Measurements from ENCODE around the gene RAP1A.
"Not testable (repeated sequence)": the region's sequence is repeated elsewhere in the genome, so short reads cannot be mapped to it uniquely, and the experiment has no call there.

RAP1A gene

GRCh38 chr1:111631502-111631901 is 11.9 kb downstream of the RAP1A start:
- Mint-ChIP-seq H3K4me3 (no peak overlapping the region), H3K4me1 (peaks cover 79% of the 10 kb centered on the region), H3K9me3 (no peaks in the 10 kb centered on the region), H3K36me3 (peaks cover 50% of the 10 kb centered on the region), H3K27ac (no peak overlapping the region), H3K27me3 (no peaks in the 10 kb centered on the region)
- ATAC-seq = no peak

DNA sequence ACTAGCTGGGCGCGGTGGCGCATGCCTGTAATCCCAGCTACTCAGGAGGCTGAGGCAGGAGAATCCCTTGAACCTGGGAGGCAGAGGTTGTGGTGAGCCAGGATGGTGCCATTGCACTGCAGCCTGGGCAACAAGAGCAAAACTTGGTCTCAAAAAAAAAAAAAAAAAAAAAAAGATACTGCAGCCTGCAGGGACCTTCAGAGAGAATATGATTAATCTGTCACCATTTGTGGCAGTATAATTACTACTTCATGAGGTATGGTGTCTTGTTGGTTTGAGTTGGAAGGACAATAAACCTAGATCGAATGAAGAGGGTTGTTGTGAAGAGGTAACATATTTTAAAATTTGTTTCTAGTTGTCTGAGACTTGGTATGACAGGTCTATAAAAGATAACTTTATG is 13.2 kb downstream of the RAP1A start:
- H3K27me3 Mint-ChIP-seq, H3K4me3 Mint-ChIP-seq, ATAC-seq, H3K9me3 Mint-ChIP-seq: not testable (repeated sequence)
- peak overlapping the region; percentile 16 for H3K27ac Mint-ChIP-seq
- H3K4me1 Mint-ChIP-seq = peaks cover 73% of the 10 kb centered on the region
- peaks cover 51% of the 10 kb centered on the region for H3K36me3 Mint-ChIP-seq

DNA sequence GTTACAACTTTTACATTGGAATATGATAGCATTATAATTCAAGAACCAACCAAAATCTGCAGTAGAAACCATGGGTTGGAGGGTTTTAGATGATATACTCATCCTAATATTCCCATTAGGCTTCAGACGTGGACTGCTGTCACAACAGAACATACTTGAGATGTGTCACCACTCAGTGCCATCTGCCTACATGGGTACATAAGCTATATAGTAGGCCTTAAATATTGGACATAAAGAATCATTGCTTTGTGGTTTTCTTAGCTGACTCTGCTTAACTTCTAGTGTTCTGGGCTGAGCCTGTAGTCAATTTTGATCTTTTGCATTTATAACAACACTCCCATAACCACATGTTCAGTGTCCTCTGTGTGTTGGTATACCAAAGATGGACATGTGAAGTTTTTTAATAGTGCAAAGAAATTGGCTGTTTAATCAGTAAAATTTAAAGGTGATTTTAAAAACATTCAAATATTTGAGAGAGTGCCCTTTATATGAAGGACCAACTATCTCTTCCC is 14.2 kb downstream of the RAP1A start:
- Mint-ChIP-seq H3K27ac (peak overlapping the region; percentile 16), H3K4me3 (no peak overlapping the region), H3K9me3 (no peaks in the 10 kb centered on the region), H3K27me3 (no peaks in the 10 kb centered on the region), H3K36me3 (peaks cover 44% of the 10 kb centered on the region), H3K4me1 (peaks cover 73% of the 10 kb centered on the region)
- ATAC-seq = no peak

- Mint-ChIP-seq H3K4me1 (peaks cover 64% of the 10 kb centered on the region), H3K9me3 (no peaks in the 10 kb centered on the region), H3K4me3 (no peak overlapping the region), H3K27ac (peak overlapping the region; percentile 35), H3K36me3 (peaks cover 39% of the 10 kb centered on the region), H3K27me3 (no peaks in the 10 kb centered on the region)
- no peak for ATAC-seq
These were observed 15.9 kb downstream of the RAP1A start for GRCh38 chr1:111635324-111636009.

GRCh38 chr1:111638320-111638719 is 18.7 kb downstream of the RAP1A start:
- Mint-ChIP-seq H3K9me3 (no peaks in the 10 kb centered on the region), H3K27ac (no peak overlapping the region), H3K27me3 (no peaks in the 10 kb centered on the region), H3K36me3 (peaks cover 18% of the 10 kb centered on the region), H3K4me3 (peak overlapping the region; percentile 11), H3K4me1 (peaks cover 45% of the 10 kb centered on the region)
- no peak for ATAC-seq

- peaks cover 51% of the 10 kb centered on the region for H3K4me1 Mint-ChIP-seq
- H3K4me3 Mint-ChIP-seq = no peak overlapping the region
- no peak for ATAC-seq
- peaks cover 28% of the 10 kb centered on the region for H3K36me3 Mint-ChIP-seq
- no peaks in the 10 kb centered on the region for H3K9me3 Mint-ChIP-seq
- no peaks in the 10 kb centered on the region for H3K27me3 Mint-ChIP-seq
- no peak overlapping the region for H3K27ac Mint-ChIP-seq
These were observed 20.1 kb downstream of the RAP1A start for GRCh38 chr1:111639602-111640198.

- Mint-ChIP-seq H3K27me3 (no peaks in the 10 kb centered on the region), H3K9me3 (no peaks in the 10 kb centered on the region), H3K4me3 (no peak overlapping the region), H3K27ac (no peak overlapping the region), H3K36me3 (peaks cover 38% of the 10 kb centered on the region), H3K4me1 (peaks cover 62% of the 10 kb centered on the region)
- ATAC-seq = no peak
These were observed 23.5 kb downstream of the RAP1A start for GRCh38 chr1:111643097-111643496.

GRCh38 chr1:111643696-111644095 is 24.1 kb downstream of the RAP1A start:
- no peak for ATAC-seq
- H3K36me3 Mint-ChIP-seq = peaks cover 44% of the 10 kb centered on the region
- no peak overlapping the region for H3K27ac Mint-ChIP-seq
- no peak overlapping the region for H3K4me3 Mint-ChIP-seq
- peaks cover 62% of the 10 kb centered on the region for H3K4me1 Mint-ChIP-seq
- H3K27me3 Mint-ChIP-seq = no peaks in the 10 kb centered on the region
- H3K9me3 Mint-ChIP-seq = no peaks in the 10 kb centered on the region

GRCh38 chr1:111644506-111644905 is 24.9 kb downstream of the RAP1A start:
- ATAC-seq = no peak
- no peak overlapping the region for H3K4me3 Mint-ChIP-seq
- peak overlapping the region; percentile 36 for H3K27ac Mint-ChIP-seq
- H3K9me3 Mint-ChIP-seq = no peaks in the 10 kb centered on the region
- H3K4me1 Mint-ChIP-seq = peaks cover 63% of the 10 kb centered on the region
- no peaks in the 10 kb centered on the region for H3K27me3 Mint-ChIP-seq
- peaks cover 50% of the 10 kb centered on the region for H3K36me3 Mint-ChIP-seq

DNA sequence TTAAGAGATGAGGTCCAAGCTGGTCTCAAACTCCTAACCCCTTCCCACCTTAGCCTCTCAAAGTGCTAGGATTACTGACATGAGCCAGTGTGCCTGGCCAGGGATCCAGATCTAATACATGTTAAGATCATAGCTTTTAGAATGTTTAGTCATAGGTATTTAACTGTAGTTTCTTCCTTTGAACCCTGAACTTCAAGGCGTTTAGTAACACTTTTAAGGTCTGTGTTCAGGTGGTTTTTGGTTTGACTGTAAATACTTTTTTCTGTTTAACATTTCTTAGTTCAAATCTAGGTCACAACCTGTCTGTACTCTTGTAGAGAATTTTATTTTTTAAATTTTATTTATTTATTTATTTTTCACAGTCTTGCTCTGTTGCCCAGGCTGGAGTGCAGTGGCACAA is 28.1 kb downstream of the RAP1A start:
- no peaks in the 10 kb centered on the region for H3K27me3 Mint-ChIP-seq
- no peaks in the 10 kb centered on the region for H3K9me3 Mint-ChIP-seq
- H3K36me3 Mint-ChIP-seq = peaks cover 60% of the 10 kb centered on the region
- no peak overlapping the region for H3K4me3 Mint-ChIP-seq
- H3K4me1 Mint-ChIP-seq = peaks cover 67% of the 10 kb centered on the region
- no peak for ATAC-seq
- peak overlapping the region; percentile 28 for H3K27ac Mint-ChIP-seq

GRCh38 chr1:111648806-111649205 is 29.2 kb downstream of the RAP1A start:
- Mint-ChIP-seq H3K27me3 (no peaks in the 10 kb centered on the region), H3K4me3 (no peak overlapping the region), H3K9me3 (no peaks in the 10 kb centered on the region), H3K27ac (peak overlapping the region; percentile 28), H3K36me3 (peaks cover 66% of the 10 kb centered on the region), H3K4me1 (peaks cover 72% of the 10 kb centered on the region)
- ATAC-seq = no peak

DNA sequence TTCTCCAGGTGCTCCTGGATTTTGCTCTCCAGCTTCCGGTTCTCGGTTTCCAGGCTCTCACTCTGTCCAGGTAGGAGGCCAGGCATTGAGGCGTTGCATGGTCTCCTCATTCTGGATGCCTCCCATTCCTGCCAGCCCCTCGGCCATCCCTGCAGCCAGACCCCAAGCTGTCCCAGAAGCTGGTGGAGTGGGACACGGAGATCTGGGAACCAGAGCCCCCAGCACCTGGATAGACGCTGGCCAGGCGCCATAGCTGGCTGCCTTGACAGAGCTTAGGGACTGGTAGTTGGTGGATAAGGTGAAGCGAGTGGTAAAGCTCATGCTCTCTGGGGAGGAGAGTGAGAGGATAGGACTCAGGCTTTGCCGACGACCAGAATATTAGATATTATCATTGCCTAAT is 29.6 kb downstream of the RAP1A start:
- peak overlapping the region; percentile 28 for H3K27ac Mint-ChIP-seq
- no peaks in the 10 kb centered on the region for H3K27me3 Mint-ChIP-seq
- H3K9me3 Mint-ChIP-seq = no peaks in the 10 kb centered on the region
- no peak for ATAC-seq
- peaks cover 63% of the 10 kb centered on the region for H3K36me3 Mint-ChIP-seq
- peaks cover 73% of the 10 kb centered on the region for H3K4me1 Mint-ChIP-seq
- H3K4me3 Mint-ChIP-seq = no peak overlapping the region

DNA sequence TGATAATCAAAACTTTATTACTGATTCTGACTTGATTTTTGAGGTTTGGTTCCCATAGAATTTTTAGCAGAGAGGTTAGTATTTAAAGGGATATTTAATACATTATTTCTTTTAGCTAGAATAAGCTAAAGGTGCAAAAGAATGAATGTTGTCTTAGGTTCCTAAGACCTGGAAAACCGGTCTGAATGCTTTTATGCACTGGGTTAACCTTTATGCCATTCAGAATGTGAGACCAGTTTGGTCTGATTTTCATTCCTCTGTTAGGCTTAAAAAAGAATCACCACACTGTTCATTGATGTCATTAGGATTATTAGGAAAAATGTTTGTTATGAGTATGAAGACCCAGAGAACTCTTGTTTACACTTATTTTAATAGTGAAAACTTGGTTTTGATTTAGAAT is 30.1 kb downstream of the RAP1A start:
- Mint-ChIP-seq H3K4me1 (peaks cover 73% of the 10 kb centered on the region), H3K36me3 (peaks cover 59% of the 10 kb centered on the region), H3K9me3 (no peaks in the 10 kb centered on the region), H3K27me3 (no peaks in the 10 kb centered on the region), H3K4me3 (no peak overlapping the region), H3K27ac (no peak overlapping the region)
- ATAC-seq = no peak

- Mint-ChIP-seq H3K4me1 (peaks cover 65% of the 10 kb centered on the region), H3K4me3 (no peak overlapping the region), H3K36me3 (peaks cover 45% of the 10 kb centered on the region), H3K9me3 (no peaks in the 10 kb centered on the region), H3K27ac (peak overlapping the region; percentile 11), H3K27me3 (no peaks in the 10 kb centered on the region)
- ATAC-seq = no peak
These were observed 34.1 kb downstream of the RAP1A start for GRCh38 chr1:111653709-111654108.

DNA sequence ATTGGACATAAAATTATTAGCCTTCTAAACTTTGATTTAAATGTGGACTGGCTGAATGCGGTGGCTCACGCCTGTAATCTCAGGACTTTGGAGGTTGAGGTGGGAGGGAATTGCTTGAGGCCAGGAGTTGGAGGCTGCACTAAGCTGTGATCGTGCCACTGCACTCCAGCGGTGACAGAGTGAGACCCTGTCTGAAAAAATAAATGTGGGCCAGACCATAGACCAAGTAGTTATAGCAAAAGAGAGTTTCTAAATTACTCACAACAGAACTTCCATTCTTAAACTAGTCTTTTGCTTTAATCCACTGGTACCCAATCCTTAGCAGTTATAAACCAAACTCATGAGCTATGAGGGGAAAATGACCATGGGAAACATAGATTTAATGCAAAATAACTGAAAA is 35.2 kb downstream of the RAP1A start:
- Mint-ChIP-seq H3K9me3 (no peaks in the 10 kb centered on the region), H3K27ac (peak overlapping the region; percentile 72), H3K4me3 (peak overlapping the region; percentile 34), H3K36me3 (peaks cover 39% of the 10 kb centered on the region), H3K4me1 (peaks cover 58% of the 10 kb centered on the region), H3K27me3 (no peaks in the 10 kb centered on the region)
- peak; percentile 70 for ATAC-seq
